ENCODE results near the gene FKBP11.

Gene FKBP11

GRCh38 chr12:48956279-48957140 lies 31.2 kb upstream of the FKBP11 start:
- in situ Hi-C loops (cut with MboI; ENCODE audit: low sequenced_read_pairs): no loop called here

GRCh38 chr12:48954841-48955501 lies 29.7 kb upstream of the FKBP11 start:
- in situ Hi-C loops (cut with MboI; ENCODE audit: low sequenced_read_pairs): no loop called here

- in situ Hi-C loops (cut with MboI; ENCODE audit: low sequenced_read_pairs): no loop called here
Measured at GRCh38 chr12:48954061-48954460, 28.8 kb upstream of the FKBP11 start.

GRCh38 chr12:48952691-48953090 lies 27.4 kb upstream of the FKBP11 start:
- in situ Hi-C loops (cut with MboI; ENCODE audit: low sequenced_read_pairs): no loop called here

- in situ Hi-C loops (cut with MboI; ENCODE audit: low sequenced_read_pairs): no loop called here
Measured at GRCh38 chr12:48947727-48948126, 22.4 kb upstream of the FKBP11 start.

GRCh38 chr12:48946943-48947342 lies 21.7 kb upstream of the FKBP11 start:
- in situ Hi-C loops (cut with MboI; ENCODE audit: low sequenced_read_pairs): no loop called here

- in situ Hi-C loops (cut with MboI; ENCODE audit: low sequenced_read_pairs): no loop called here
Measured at GRCh38 chr12:48946205-48946604, 20.9 kb upstream of the FKBP11 start.

- in situ Hi-C loops (cut with MboI; ENCODE audit: low sequenced_read_pairs): no loop called here
Measured at GRCh38 chr12:48943221-48943620, 17.9 kb upstream of the FKBP11 start.

- in situ Hi-C loops (cut with MboI; ENCODE audit: low sequenced_read_pairs): no loop called here
Measured at GRCh38 chr12:48940181-48940580, 14.9 kb upstream of the FKBP11 start.

- in situ Hi-C loops (cut with MboI; ENCODE audit: low sequenced_read_pairs): no loop called here
Measured at GRCh38 chr12:48938805-48939204, 13.5 kb upstream of the FKBP11 start.

- in situ Hi-C loops (cut with MboI; ENCODE audit: low sequenced_read_pairs): no loop called here
Measured at GRCh38 chr12:48937170-48937569, 11.9 kb upstream of the FKBP11 start.

- in situ Hi-C loops (cut with MboI; ENCODE audit: low sequenced_read_pairs): no loop called here
Measured at GRCh38 chr12:48936379-48936979, 11.2 kb upstream of the FKBP11 start.

- in situ Hi-C loops (cut with MboI; ENCODE audit: low sequenced_read_pairs): no loop called here
Measured at GRCh38 chr12:48934312-48934706, 9.0 kb upstream of the FKBP11 start.

GRCh38 chr12:48933664-48934311 lies 8.5 kb upstream of the FKBP11 start:
- in situ Hi-C loops (cut with MboI; ENCODE audit: low sequenced_read_pairs): no loop called here

- in situ Hi-C loops (cut with MboI; ENCODE audit: low sequenced_read_pairs): no loop called here
Measured at GRCh38 chr12:48932878-48933277, 7.6 kb upstream of the FKBP11 start.

- in situ Hi-C loops (cut with MboI; ENCODE audit: low sequenced_read_pairs): no loop called here
Measured at GRCh38 chr12:48930475-48930874, 5.2 kb upstream of the FKBP11 start.

- in situ Hi-C loops (cut with MboI; ENCODE audit: low sequenced_read_pairs): no loop called here
Measured at GRCh38 chr12:48929551-48929950, 4.3 kb upstream of the FKBP11 start.

- in situ Hi-C loops (cut with MboI; ENCODE audit: low sequenced_read_pairs): no loop called here
Measured at GRCh38 chr12:48927261-48927660, 2.0 kb upstream of the FKBP11 start.

GRCh38 chr12:48924617-48925303 lies 532 bp downstream of the FKBP11 start:
- in situ Hi-C loops (cut with MboI; ENCODE audit: low sequenced_read_pairs): no loop called here

GRCh38 chr12:48923117-48923516 lies 2.2 kb downstream of the FKBP11 start:
- in situ Hi-C loops (cut with MboI; ENCODE audit: low sequenced_read_pairs): no loop called here
